GM12892 (cell line): ENCODE data around the gene ZBTB7A.

Experiments used
- DNase-seq: peaks from one replicate; pipeline ENCODE4 v3.0.0; 2011; ENCODE audit not compliant: insufficient read length
- FAIRE-seq: peaks from 2 replicates; lab custom pipeline; 2011; peaks lifted over from hg19 to GRCh38; lab: Jason Lieb, UNC
- POLR2A ChIP-seq: IDR thresholded peaks from 2 replicates; pipeline ENCODE4 v1.6.1; 2011; ENCODE audit warnings: low read depth, low read length, control low read depth
- POLR2AphosphoS5 ChIP-seq: IDR thresholded peaks from 2 replicates; pipeline ENCODE4 v1.6.1; 2011; ENCODE audit warnings: low read depth, low read length, control low read depth
- TAF1 ChIP-seq: IDR thresholded peaks from 2 replicates; pipeline ENCODE4 v1.6.1; 2011; ENCODE audit warnings: low read depth, mild to moderate bottlenecking, control low read depth, low read length, borderline replicate concordance

Gene ZBTB7A

GRCh38 chr19:4064149-4064495 lies 2.6 kb downstream of the ZBTB7A start:
- FAIRE-seq, result no peak
- no peak for TF ChIP-seq POLR2A
- TF ChIP-seq TAF1, result no peak
- TF ChIP-seq POLR2AphosphoS5, result no peak
- DNase-seq, result no peak

- FAIRE-seq (peak; percentile 44), DNase-seq (no peak)
- TF ChIP-seq TAF1 (no peak), POLR2AphosphoS5 (no peak), POLR2A (no peak)
These were observed 3.1 kb downstream of the ZBTB7A start for GRCh38 chr19:4063369-4064148.

GRCh38 chr19:4062419-4063368 lies 4.0 kb downstream of the ZBTB7A start:
- no peak for TF ChIP-seq TAF1
- TF ChIP-seq POLR2AphosphoS5, result no peak; the same call in 1 of the 2 replicates
- TF ChIP-seq POLR2A, result no peak; the same call in 1 of the 2 replicates
- DNase-seq (no peak), FAIRE-seq (no peak)

- DNase-seq, result no peak
- TF ChIP-seq POLR2AphosphoS5, result no peak
- no peak; the same call in 1 of the 2 replicates for TF ChIP-seq POLR2A
- TF ChIP-seq TAF1, result no peak
- FAIRE-seq, result no peak
These were observed 4.8 kb downstream of the ZBTB7A start for GRCh38 chr19:4061683-4062418.

- TF ChIP-seq POLR2A, result no peak; the same call in 1 of the 2 replicates
- no peak for TF ChIP-seq TAF1
- TF ChIP-seq POLR2AphosphoS5, result no peak
- peak; percentile 89 for FAIRE-seq
- DNase-seq, result no peak
These were observed 5.5 kb downstream of the ZBTB7A start for GRCh38 chr19:4061178-4061682.

GRCh38 chr19:4060621-4061177 lies 6.0 kb downstream of the ZBTB7A start:
- FAIRE-seq, result no peak
- no peak for DNase-seq

GRCh38 chr19:4059891-4060620 lies 6.6 kb downstream of the ZBTB7A start:
- TF ChIP-seq TAF1, result no peak
- TF ChIP-seq POLR2AphosphoS5, result no peak
- TF ChIP-seq POLR2A, result no peak
- DNase-seq, result peak; percentile 79
- no peak for FAIRE-seq

More at GRCh38 chr19:4060621-4061177, 6.0 kb downstream of the ZBTB7A start:
- no peak for TF ChIP-seq TAF1
- no peak for TF ChIP-seq POLR2A
- TF ChIP-seq POLR2AphosphoS5, result no peak

- TF ChIP-seq POLR2AphosphoS5 (no peak; the same call in 1 of the 2 replicates), TAF1 (no peak), POLR2A (no peak)
- DNase-seq (no peak), FAIRE-seq (peak; percentile 69)
These were observed 7.2 kb downstream of the ZBTB7A start for GRCh38 chr19:4059453-4059871.

- DNase-seq (no peak), FAIRE-seq (no peak)
- TF ChIP-seq POLR2A, result no peak; the same call in 1 of the 2 replicates
These were observed 7.8 kb downstream of the ZBTB7A start for GRCh38 chr19:4058693-4059452.
